Measurements from ENCODE around the gene PITX3. TPM values are rescaled to one million over a fixed set of nuclear protein-coding genes. Genes with fewer than 3 reads are reported as not detected.

PITX3 gene
- total RNA-seq, 1 experiment from 2014 or later = 1.9 TPM

DNA sequence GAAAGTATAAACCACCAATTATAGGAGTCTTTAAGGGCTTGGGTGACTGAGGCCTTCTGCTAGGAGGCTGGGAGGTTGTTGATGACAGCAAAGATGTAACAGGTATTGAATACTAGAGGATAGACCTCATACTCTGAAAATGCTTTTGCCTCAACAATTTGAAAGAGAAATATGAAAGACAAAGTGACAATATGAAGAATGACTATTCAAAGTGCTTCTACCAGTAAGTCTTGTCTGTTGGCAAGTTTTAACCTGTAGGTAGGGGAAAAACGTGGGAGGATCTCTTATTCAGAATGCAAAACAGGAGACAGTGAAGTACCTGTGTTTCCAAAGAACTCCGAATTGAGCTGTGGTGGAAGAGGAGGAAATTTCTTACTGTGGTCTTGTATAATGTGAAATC lies 42.2 kb upstream of the PITX3 start:
- no peak for DNase-seq (ENCODE audit: low read depth, low spot score)
- CTCF ChIA-PET = no interaction called here
- H3K9ac ChIP-seq (ENCODE audit: low read length) = no peak overlapping the region

DNA sequence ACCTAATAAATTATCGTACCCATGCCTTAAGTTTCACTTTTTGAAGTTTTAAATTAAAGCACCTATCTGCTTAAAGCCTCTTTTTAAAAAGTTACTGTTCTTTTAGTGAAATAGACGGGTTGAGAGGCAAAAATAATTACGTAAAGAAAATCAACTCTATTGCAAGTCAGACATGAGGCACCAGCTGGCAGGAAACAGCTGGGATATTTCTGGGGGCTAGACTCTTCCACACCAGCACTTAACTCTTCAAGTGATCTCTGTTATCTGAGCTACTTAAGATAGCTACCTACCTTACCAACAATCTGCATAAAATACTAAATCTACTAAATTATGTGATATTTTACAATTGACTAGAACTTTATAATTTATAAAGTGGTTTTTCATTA lies 39.8 kb upstream of the PITX3 start:
- H3K79me2 ChIP-seq (ENCODE audit: insufficient read depth, low read length) = peaks cover 69% of the 10 kb centered on the region

More for the DNA sequence above, 42.2 kb upstream of the PITX3 start:
- no peak for ATAC-seq
- Histone ChIP-seq H3K79me2 (ENCODE audit: insufficient read depth, low read length) (peaks cover 67% of the 10 kb centered on the region), H4K20me1 (ENCODE audit: insufficient read depth) (peaks cover 19% of the 10 kb centered on the region; the same call in 1 of the 2 replicates), H2AFZ (ENCODE audit: low read depth, low read length, poor library complexity, severe bottlenecking) (no peak overlapping the region), H3K4me3 (replicated peaks in 1 of 2; ENCODE audit: low read depth in 1 of 2, low read length in 2 of 2) (no peak overlapping the region), H3K9me3 (ENCODE audit: control insufficient read depth in 1 of 2, insufficient read depth in 1 of 2, low read depth in 1 of 2, low read length in 2 of 2) (no peaks in the 10 kb centered on the region), H3K27me3 (ENCODE audit: insufficient read depth, low read length) (no peaks in the 10 kb centered on the region), H3K27ac (ENCODE audit: low read depth, low read length) (no peak overlapping the region), H3K36me3 (ENCODE audit: control insufficient read depth in 1 of 2, insufficient read depth in 2 of 2, low read length in 2 of 2) (no peaks in the 10 kb centered on the region), H3K9me2 (ENCODE audit: insufficient read depth) (no peaks in the 10 kb centered on the region), H3K4me2 (ENCODE audit: low read length) (no peak overlapping the region), H3K4me1 (ENCODE audit: control insufficient read depth in 1 of 2, insufficient read depth in 2 of 2, low read length in 2 of 2) (no peaks in the 10 kb centered on the region)
- BruUV-seq (replicated peaks) = no TSS peak
- intact Hi-C loops (cut with micrococcal nuclease) = no loop called here
- ChIA-PET POLR2A (no interaction called here), RAD21 (ENCODE audit: low non-redundant PET in 1 of 2, low total read pairs in 2 of 2, uncharacterized antibody in 2 of 2, unreplicated experiment in 2 of 2) (no interaction called here)
- TF ChIP-seq SRF (IDR thresholded peaks at IDR 0.05; ENCODE audit: low read depth) = no peak

More for the DNA sequence above, 39.8 kb upstream of the PITX3 start:
- RAD21 ChIA-PET (ENCODE audit: low non-redundant PET in 1 of 2, low total read pairs in 2 of 2, uncharacterized antibody in 2 of 2, unreplicated experiment in 2 of 2) = no interaction called here
- intact Hi-C loops (cut with micrococcal nuclease) = no loop called here
- Histone ChIP-seq H3K9me3 (ENCODE audit: control insufficient read depth in 1 of 2, insufficient read depth in 1 of 2, low read depth in 1 of 2, low read length in 2 of 2) (no peaks in the 10 kb centered on the region), H3K4me3 (replicated peaks in 1 of 2; ENCODE audit: low read depth in 1 of 2, low read length in 2 of 2) (no peak overlapping the region), H3K36me3 (ENCODE audit: control insufficient read depth in 1 of 2, insufficient read depth in 2 of 2, low read length in 2 of 2) (no peaks in the 10 kb centered on the region), H3K27me3 (ENCODE audit: insufficient read depth, low read length) (no peaks in the 10 kb centered on the region), H3K4me2 (ENCODE audit: low read length) (no peak overlapping the region), H4K20me1 (ENCODE audit: insufficient read depth) (peaks cover 24% of the 10 kb centered on the region; the same call in 1 of the 2 replicates), H3K9me2 (ENCODE audit: insufficient read depth) (no peaks in the 10 kb centered on the region), H3K9ac (ENCODE audit: low read length) (no peak overlapping the region), H3K4me1 (ENCODE audit: control insufficient read depth in 1 of 2, insufficient read depth in 2 of 2, low read length in 2 of 2) (no peaks in the 10 kb centered on the region), H2AFZ (ENCODE audit: low read depth, low read length, poor library complexity, severe bottlenecking) (no peak overlapping the region), H3K27ac (ENCODE audit: low read depth, low read length) (no peak overlapping the region)
- DNase-seq (ENCODE audit: low read depth, low spot score) = no peak
- no peak for ATAC-seq
- BruUV-seq (replicated peaks) = no TSS peak
- CTCF ChIA-PET = no interaction called here
- TF ChIP-seq, protein P1, sequence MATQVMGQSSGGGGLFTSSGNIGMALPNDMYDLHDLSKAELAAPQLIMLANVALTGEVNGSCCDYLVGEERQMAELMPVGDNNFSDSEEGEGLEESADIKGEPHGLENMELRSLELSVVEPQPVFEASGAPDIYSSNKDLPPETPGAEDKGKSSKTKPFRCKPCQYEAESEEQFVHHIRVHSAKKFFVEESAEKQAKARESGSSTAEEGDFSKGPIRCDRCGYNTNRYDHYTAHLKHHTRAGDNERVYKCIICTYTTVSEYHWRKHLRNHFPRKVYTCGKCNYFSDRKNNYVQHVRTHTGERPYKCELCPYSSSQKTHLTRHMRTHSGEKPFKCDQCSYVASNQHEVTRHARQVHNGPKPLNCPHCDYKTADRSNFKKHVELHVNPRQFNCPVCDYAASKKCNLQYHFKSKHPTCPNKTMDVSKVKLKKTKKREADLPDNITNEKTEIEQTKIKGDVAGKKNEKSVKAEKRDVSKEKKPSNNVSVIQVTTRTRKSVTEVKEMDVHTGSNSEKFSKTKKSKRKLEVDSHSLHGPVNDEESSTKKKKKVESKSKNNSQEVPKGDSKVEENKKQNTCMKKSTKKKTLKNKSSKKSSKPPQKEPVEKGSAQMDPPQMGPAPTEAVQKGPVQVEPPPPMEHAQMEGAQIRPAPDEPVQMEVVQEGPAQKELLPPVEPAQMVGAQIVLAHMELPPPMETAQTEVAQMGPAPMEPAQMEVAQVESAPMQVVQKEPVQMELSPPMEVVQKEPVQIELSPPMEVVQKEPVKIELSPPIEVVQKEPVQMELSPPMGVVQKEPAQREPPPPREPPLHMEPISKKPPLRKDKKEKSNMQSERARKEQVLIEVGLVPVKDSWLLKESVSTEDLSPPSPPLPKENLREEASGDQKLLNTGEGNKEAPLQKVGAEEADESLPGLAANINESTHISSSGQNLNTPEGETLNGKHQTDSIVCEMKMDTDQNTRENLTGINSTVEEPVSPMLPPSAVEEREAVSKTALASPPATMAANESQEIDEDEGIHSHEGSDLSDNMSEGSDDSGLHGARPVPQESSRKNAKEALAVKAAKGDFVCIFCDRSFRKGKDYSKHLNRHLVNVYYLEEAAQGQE (IDR thresholded peaks at IDR 0.05; ENCODE audit: low read depth) = no peak
- TF ChIP-seq CEBPB (IDR thresholded peaks at IDR 0.05; ENCODE audit: low read depth) (no peak), JUND (IDR thresholded peaks at IDR 0.05) (no peak), FOSL1 (IDR thresholded peaks at IDR 0.05; ENCODE audit: low read depth) (no peak), EZH2phosphoT487 (IDR thresholded peaks at IDR 0.05; ENCODE audit: borderline replicate concordance) (no peak), RAD21 (IDR thresholded peaks at IDR 0.05; ENCODE audit: low read depth) (no peak), POLR2AphosphoS5 (IDR thresholded peaks at IDR 0.05; ENCODE audit: low read depth, low read length) (no peak), ZFX (IDR thresholded peaks at IDR 0.05) (no peak), ZNF274 (IDR thresholded peaks at IDR 0.05; ENCODE audit: low read depth, low read length) (no peak), SIN3A (IDR thresholded peaks at IDR 0.05; ENCODE audit: low read depth) (no peak), EGR1 (IDR thresholded peaks at IDR 0.05; ENCODE audit: low read depth) (no peak)
- TF ChIP-seq, protein P2, sequence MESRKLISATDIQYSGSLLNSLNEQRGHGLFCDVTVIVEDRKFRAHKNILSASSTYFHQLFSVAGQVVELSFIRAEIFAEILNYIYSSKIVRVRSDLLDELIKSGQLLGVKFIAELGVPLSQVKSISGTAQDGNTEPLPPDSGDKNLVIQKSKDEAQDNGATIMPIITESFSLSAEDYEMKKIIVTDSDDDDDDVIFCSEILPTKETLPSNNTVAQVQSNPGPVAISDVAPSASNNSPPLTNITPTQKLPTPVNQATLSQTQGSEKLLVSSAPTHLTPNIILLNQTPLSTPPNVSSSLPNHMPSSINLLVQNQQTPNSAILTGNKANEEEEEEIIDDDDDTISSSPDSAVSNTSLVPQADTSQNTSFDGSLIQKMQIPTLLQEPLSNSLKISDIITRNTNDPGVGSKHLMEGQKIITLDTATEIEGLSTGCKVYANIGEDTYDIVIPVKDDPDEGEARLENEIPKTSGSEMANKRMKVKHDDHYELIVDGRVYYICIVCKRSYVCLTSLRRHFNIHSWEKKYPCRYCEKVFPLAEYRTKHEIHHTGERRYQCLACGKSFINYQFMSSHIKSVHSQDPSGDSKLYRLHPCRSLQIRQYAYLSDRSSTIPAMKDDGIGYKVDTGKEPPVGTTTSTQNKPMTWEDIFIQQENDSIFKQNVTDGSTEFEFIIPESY (IDR thresholded peaks at IDR 0.05; ENCODE audit: extremely low read depth, insufficient replicate concordance, low read length) = no peak
- POLR2A ChIA-PET = interaction anchor here (1.1 kb wide), 1 partner anchor 36 kb away, joined by 3 read pairs; the partner anchor contains the start of gene GBF1

Data from HCT116 (cell line).